Astrocyte (in vitro differentiated cells and primary cell): Measurements from ENCODE around the gene SCLT1. TPM values are rescaled to one million over a fixed set of nuclear protein-coding genes. Genes with fewer than 3 reads are reported as not detected.

ENCODE experiments used
- DNase-seq: peaks from one replicate; pipeline ENCODE4 v3.0.0-alpha.2; 2010; ENCODE audit warnings: low read depth
- FAIRE-seq: peaks from 2 replicates; lab custom pipeline; 2011; peaks lifted over from hg19 to GRCh38; lab: Jason Lieb, UNC
- H2AFZ ChIP-seq: 2 replicates; pipeline ENCODE4 v1.6.0; 2012; ENCODE audit warnings: low read depth, low read length, inconsistent platforms
- H3K27ac ChIP-seq: 2 replicates; pipeline ENCODE4 v1.5.1; 2011; ENCODE audit warnings: low read depth, low read length, inconsistent platforms
- H3K27me3 ChIP-seq: 2 replicates; pipeline ENCODE4 v1.6.0; 2011; ENCODE audit warnings: low read length, inconsistent platforms; ENCODE audit not compliant: insufficient read depth
- H3K36me3 ChIP-seq: 2 replicates; pipeline ENCODE4 v1.5.1; 2011; ENCODE audit warnings: low read length, inconsistent platforms; ENCODE audit not compliant: insufficient read depth
- H3K4me1 ChIP-seq: 2 replicates; pipeline ENCODE4 v1.5.1; 2011; ENCODE audit warnings: low read length, inconsistent platforms; ENCODE audit not compliant: insufficient read depth
- H3K4me2 ChIP-seq: 2 replicates; pipeline ENCODE4 v1.6.0; 2012; ENCODE audit warnings: low read length, inconsistent platforms
- H3K4me3 ChIP-seq: 2 replicates; pipeline ENCODE4 v1.5.1; 2011; ENCODE audit warnings: low read depth, mild to moderate bottlenecking, low read length, inconsistent platforms; ENCODE audit not compliant: insufficient read depth
- H3K79me2 ChIP-seq: 2 replicates; pipeline ENCODE4 v1.6.0; 2012; ENCODE audit warnings: mild to moderate bottlenecking, low read length, inconsistent platforms; ENCODE audit not compliant: insufficient read depth
- H3K9ac ChIP-seq: 2 replicates; pipeline ENCODE4 v1.6.0; 2012; ENCODE audit warnings: mild to moderate bottlenecking, low read length, inconsistent platforms
- H3K9me3 ChIP-seq: 2 replicates; pipeline ENCODE4 v1.5.1; 2012; ENCODE audit warnings: low read depth, mild to moderate bottlenecking, low read length, inconsistent platforms; ENCODE audit not compliant: insufficient read depth
- H4K20me1 ChIP-seq: 2 replicates; pipeline ENCODE4 v1.6.0; 2012; ENCODE audit warnings: low read length, inconsistent platforms; ENCODE audit not compliant: insufficient read depth
- H3K27ac Mint-ChIP-seq: one replicate; pipeline ENCODE4 v1.8.0; 2021; ENCODE audit warnings: mild to moderate bottlenecking, mixed read lengths; ENCODE audit not compliant: unreplicated experiment
- H3K27me3 Mint-ChIP-seq: one replicate; pipeline ENCODE4 v1.8.0; 2021; ENCODE audit warnings: low read depth, mixed read lengths; ENCODE audit not compliant: unreplicated experiment
- H3K36me3 Mint-ChIP-seq: one replicate; pipeline ENCODE4 v1.8.0; 2021; ENCODE audit warnings: low read depth, mixed read lengths; ENCODE audit not compliant: unreplicated experiment
- H3K4me1 Mint-ChIP-seq: one replicate; pipeline ENCODE4 v1.8.0; 2021; ENCODE audit warnings: low read depth, mixed read lengths; ENCODE audit not compliant: unreplicated experiment
- H3K4me3 Mint-ChIP-seq: one replicate; pipeline ENCODE4 v1.8.0; 2021; ENCODE audit warnings: mild to moderate bottlenecking, moderate library complexity, mixed read lengths; ENCODE audit not compliant: unreplicated experiment
- H3K9me3 Mint-ChIP-seq: one replicate; pipeline ENCODE4 v1.8.0; 2021; ENCODE audit warnings: mild to moderate bottlenecking, mixed read lengths; ENCODE audit not compliant: unreplicated experiment
- CTCF ChIP-seq: IDR thresholded peaks from 2 replicates; pipeline ENCODE4 v1.5.1; 2011; ENCODE audit warnings: low read depth, mild to moderate bottlenecking, inconsistent platforms, low read length, moderate library complexity; ENCODE audit not compliant: insufficient read depth
- EZH2 ChIP-seq: IDR thresholded peaks from 2 replicates; pipeline ENCODE4 v1.6.1; 2012; ENCODE audit warnings: mild to moderate bottlenecking, low read length, inconsistent platforms; ENCODE audit not compliant: insufficient read depth
- total RNA-seq: library from RNA; stranded (reverse); gene quantifications from 2 replicates; pipeline ENCODE4 v1.2.1, GENCODE V29; 2021

The SCLT1 gene
- total RNA-seq, 1 donor from 2014 or later, result 11.3 TPM

- no peaks in the 10 kb centered on the region for H4K20me1 ChIP-seq
- H3K27ac Mint-ChIP-seq, result no peak overlapping the region
- peaks cover 4% of the 10 kb centered on the region for H3K36me3 ChIP-seq
- FAIRE-seq, result no peak
- no peak for DNase-seq
- TF ChIP-seq CTCF (no peak), EZH2 (no peak)
- H3K9me3 Mint-ChIP-seq, result no peaks in the 10 kb centered on the region
- peaks cover 2% of the 10 kb centered on the region for H3K4me1 Mint-ChIP-seq
- peaks cover 5% of the 10 kb centered on the region for H3K4me1 ChIP-seq
- H3K4me3 Mint-ChIP-seq, result no peak overlapping the region
- no peak overlapping the region for H3K4me2 ChIP-seq
- H3K27ac ChIP-seq, result no peak overlapping the region
- H3K36me3 Mint-ChIP-seq, result peaks cover 9% of the 10 kb centered on the region
- H3K27me3 Mint-ChIP-seq, result no peaks in the 10 kb centered on the region
- H3K9ac ChIP-seq, result no peak overlapping the region
- H3K27me3 ChIP-seq, result no peaks in the 10 kb centered on the region
- H2AFZ ChIP-seq, result no peak overlapping the region
- no peaks in the 10 kb centered on the region for H3K79me2 ChIP-seq
- no peak overlapping the region for H3K4me3 ChIP-seq
- no peaks in the 10 kb centered on the region for H3K9me3 ChIP-seq
These were observed 109.4 kb downstream of the SCLT1 start for GRCh38 chr4:128983771-128984485.

- Histone ChIP-seq H3K4me3 (no peak overlapping the region), H3K27ac (no peak overlapping the region), H3K4me2 (no peak overlapping the region), H3K36me3 (peaks cover 4% of the 10 kb centered on the region), H4K20me1 (no peaks in the 10 kb centered on the region), H3K9me3 (no peaks in the 10 kb centered on the region), H3K4me1 (peaks cover 5% of the 10 kb centered on the region), H3K27me3 (no peaks in the 10 kb centered on the region), H3K9ac (no peak overlapping the region), H3K79me2 (no peaks in the 10 kb centered on the region), H2AFZ (no peak overlapping the region)
- H3K27ac Mint-ChIP-seq, result no peak overlapping the region
- TF ChIP-seq CTCF (no peak), EZH2 (no peak)
- H3K4me3 Mint-ChIP-seq, result no peak overlapping the region
- FAIRE-seq (no peak), DNase-seq (no peak)
- no peaks in the 10 kb centered on the region for H3K27me3 Mint-ChIP-seq
- peaks cover 2% of the 10 kb centered on the region for H3K4me1 Mint-ChIP-seq
- H3K9me3 Mint-ChIP-seq, result no peaks in the 10 kb centered on the region
- peaks cover 4% of the 10 kb centered on the region for H3K36me3 Mint-ChIP-seq
These were observed 112.0 kb downstream of the SCLT1 start for GRCh38 chr4:128981377-128981776.

- H3K27me3 Mint-ChIP-seq, result no peaks in the 10 kb centered on the region
- peaks cover 2% of the 10 kb centered on the region for H3K36me3 Mint-ChIP-seq
- TF ChIP-seq EZH2 (no peak), CTCF (no peak)
- peaks cover 2% of the 10 kb centered on the region for H3K4me1 Mint-ChIP-seq
- peaks cover 5% of the 10 kb centered on the region for H3K4me1 ChIP-seq
- no peak overlapping the region for H3K9ac ChIP-seq
- peak overlapping the region; percentile 66 for H3K27ac ChIP-seq
- H3K4me2 ChIP-seq, result no peak overlapping the region
- H3K9me3 ChIP-seq, result no peaks in the 10 kb centered on the region
- no peak overlapping the region for H3K4me3 ChIP-seq
- peaks cover under 1% of the 10 kb centered on the region for H3K36me3 ChIP-seq
- no peaks in the 10 kb centered on the region for H3K27me3 ChIP-seq
- H4K20me1 ChIP-seq, result no peaks in the 10 kb centered on the region
- H3K9me3 Mint-ChIP-seq, result no peaks in the 10 kb centered on the region
- DNase-seq (peak; percentile 8), FAIRE-seq (no peak)
- H3K27ac Mint-ChIP-seq, result no peak overlapping the region
- H3K79me2 ChIP-seq, result no peaks in the 10 kb centered on the region
- no peak overlapping the region for H3K4me3 Mint-ChIP-seq
- H2AFZ ChIP-seq, result no peak overlapping the region
These were observed 112.5 kb downstream of the SCLT1 start for GRCh38 chr4:128980816-128981326.
